K562 treated with DMSO at 1 percent for 4 hours (cell line): ENCODE measurements around the gene ATP2A2. TPM values are rescaled to one million over a fixed set of nuclear protein-coding genes. Genes with fewer than 3 reads are reported as not detected.

Source experiments
- total RNA-seq: library from RNA; unstranded; fragments of 300-600 nt; gene quantifications from 2 replicates; pipeline ENCODE4 v1.2.3, GENCODE V29; 2022; ENCODE audit not compliant: insufficient read depth

The ATP2A2 gene
- 106 and 141 TPM in 2 replicates for total RNA-seq

GRCh38 chr12:110280779-110281548 is at the start of gene ATP2A2:
Gene ATP2A2, plus strand, starts transcription at chr12:110281247. Its CDS starts 543 bp downstream, at chr12:110281790.

Other genes with a start within 250 kb of the ATP2A2 start
- 19.7 and 24.0 TPM in 2 replicates for gene C12orf76, start 232.7 kb upstream of the ATP2A2 start, total RNA-seq
- 2.7 and 6.6 TPM in 2 replicates for gene IFT81, start 156.9 kb upstream of the ATP2A2 start, total RNA-seq
- 62.5 and 64.0 TPM in 2 replicates for gene ANAPC7, start 122.5 kb downstream of the ATP2A2 start, total RNA-seq
- gene ARPC3, start 169.1 kb downstream of the ATP2A2 start, total RNA-seq, result 257 and 270 TPM in 2 replicates
- gene GPN3, start 187.0 kb downstream of the ATP2A2 start, total RNA-seq, result 35.6 and 42.9 TPM in 2 replicates
- 11.5 and 16.8 TPM in 2 replicates for gene FAM216A, start 187.6 kb downstream of the ATP2A2 start, total RNA-seq
- gene VPS29, start 220.9 kb downstream of the ATP2A2 start, total RNA-seq, result 100 and 127 TPM in 2 replicates
- gene RAD9B, start 221.1 kb downstream of the ATP2A2 start, total RNA-seq, result 1.5 and 3.3 TPM in 2 replicates